GM10248 (cell line): Measurements from ENCODE around the gene GHRH.

ENCODE experiments used
- CTCF ChIA-PET: fragments of 300-600 bp; sonication (Branson Sonifier 250); formaldehyde crosslinking; extraction: SDS; loops from one replicate; lab custom pipeline; 2021; ENCODE audit warnings: antibody characterized with exemption; lab: Yijun Ruan, JAX
- POLR2A ChIA-PET: fragments of 350-650 bp; sonication (Branson Sonifier 250); formaldehyde crosslinking; extraction: SDS; loops from one replicate; lab custom pipeline; 2020; ENCODE audit warnings: antibody characterized with exemption; lab: Yijun Ruan, JAX
- DNase-seq: peaks from one replicate; pipeline ENCODE4 v3.0.0; 2012; ENCODE audit errors: extremely low spot score
- CTCF ChIP-seq: IDR thresholded peaks from 2 replicates; pipeline ENCODE4 v1.5.1; 2012; ENCODE audit warnings: mild to moderate bottlenecking, low read depth; ENCODE audit errors: extremely low read depth, missing control alignments, control extremely low read depth

Gene GHRH

GRCh38 chr20:37298190-37298939, 36.8 kb upstream of the GHRH start:
- DNase-seq: no peak
- CTCF ChIA-PET: no interaction called here
- POLR2A ChIA-PET: no interaction called here
- TF ChIP-seq CTCF: no peak

- no peak for DNase-seq
- no peak for TF ChIP-seq CTCF
- ChIA-PET CTCF (interaction anchor here (0.9 to 1.4 kb wide), 4 partner anchors 10 to 27 kb away, joined by 3 to 5 read pairs (median 4); no protein-coding TSS in a partner anchor), POLR2A (no interaction called here)
Observed at GRCh38 chr20:37297066-37297736, 35.6 kb upstream of the GHRH start.

GRCh38 chr20:37296371-37296770, 34.8 kb upstream of the GHRH start:
- TF ChIP-seq CTCF: no peak
- ChIA-PET POLR2A (no interaction called here), CTCF (interaction anchor here (1.3 to 1.4 kb wide), 2 partner anchors 9 to 23 kb away, joined by 3 to 5 read pairs; no protein-coding TSS in a partner anchor)
- DNase-seq: no peak

- TF ChIP-seq CTCF: no peak
- POLR2A ChIA-PET: interaction anchor here (1.0 kb wide), 1 partner anchor 10 kb away, joined by 3 read pairs; no protein-coding TSS in a partner anchor
- DNase-seq: no peak
- CTCF ChIA-PET: interaction anchor here (1.3 to 1.4 kb wide), 2 partner anchors 8 to 19 kb away, joined by 3 to 5 read pairs; no protein-coding TSS in a partner anchor
Observed at GRCh38 chr20:37295595-37295994, 34.0 kb upstream of the GHRH start.

GRCh38 chr20:37295001-37295400, 33.4 kb upstream of the GHRH start:
- no peak for DNase-seq
- POLR2A ChIA-PET: interaction anchor here (1.0 kb wide), 1 partner anchor 11 kb away, joined by 3 read pairs; no protein-coding TSS in a partner anchor
- no peak for TF ChIP-seq CTCF
- CTCF ChIA-PET: interaction anchor here (1.2 to 1.6 kb wide), 3 partner anchors 8 to 27 kb away, joined by 3 to 4 read pairs (median 3); no protein-coding TSS in a partner anchor

GRCh38 chr20:37294262-37294981, 32.8 kb upstream of the GHRH start:
- CTCF ChIA-PET: interaction anchor here (1.2 to 1.6 kb wide), 3 partner anchors 9 to 27 kb away, joined by 3 to 4 read pairs (median 3); no protein-coding TSS in a partner anchor

More at GRCh38 chr20:37294262-37294981, 32.8 kb upstream of the GHRH start:
- POLR2A ChIA-PET: interaction anchor here (1.0 kb wide), 1 partner anchor 11 kb away, joined by 3 read pairs; no protein-coding TSS in a partner anchor
- no peak for TF ChIP-seq CTCF
- no peak for DNase-seq
